A549 (cell line): ENCODE measurements around the gene THAP7.

Experiments used
- CEBPB ChIP-seq, 2 experiments: fragments of >200 bp in 1 of 2; sonication (Bioruptor Twin) in 1 of 2; formaldehyde crosslinking in 1 of 2; IDR thresholded peaks; 2 replicates each; pipeline ENCODE4 v1.6.1; 2012 to 2016
- ESRRA ChIP-seq: fragments of 150-350 bp; IDR thresholded peaks from 2 replicates; pipeline ENCODE4 v1.6.1; 2014; ENCODE audit warnings: mild to moderate bottlenecking, low read length, borderline replicate concordance

DNA sequence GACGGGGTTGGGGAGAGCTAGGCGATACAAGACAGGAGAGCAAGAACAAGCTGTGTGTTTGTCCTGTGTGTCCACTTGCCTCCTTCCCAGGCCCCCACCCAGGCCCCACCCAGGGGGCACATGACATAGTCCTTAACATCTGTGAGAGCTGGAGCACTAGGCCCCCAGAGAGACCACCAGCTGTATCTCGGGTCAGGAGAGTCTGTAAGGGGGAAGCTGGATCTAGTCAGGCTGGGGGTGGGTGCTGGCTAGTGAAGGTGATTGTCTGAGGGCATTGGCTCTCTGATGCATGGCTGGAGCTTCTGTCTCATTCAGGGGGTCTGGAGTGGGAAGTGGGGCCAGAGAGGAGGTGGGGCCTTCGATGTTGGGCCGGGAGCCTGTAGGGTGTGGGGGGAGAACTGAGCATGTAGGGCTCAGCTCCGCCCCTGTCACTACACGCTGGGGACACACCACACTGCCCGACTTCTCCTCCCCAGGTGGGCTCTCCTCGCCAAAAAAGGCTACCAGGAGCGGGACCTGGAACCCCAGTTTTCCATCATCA lies 13.6 kb upstream of the THAP7 start:
- TF ChIP-seq ESRRA = no peak
- TF ChIP-seq CEBPB (IDR thresholded peaks at IDR 0.05) = no peak
